Fibroblast of lung (primary cell): ENCODE measurements around the gene SLC7A14. TPM values are rescaled to one million over a fixed set of nuclear protein-coding genes. Genes with fewer than 3 reads are reported as not detected.

Source experiments
- DNase-seq, 2 donors: peaks; one replicate each; pipeline versions ENCODE4 v3.0.0 to v3.0.0-alpha.2; 2010; ENCODE audit warnings: low read depth in 2 of 2
- H2AFZ ChIP-seq: 2 replicates; pipeline ENCODE4 v1.5.1; 2012; ENCODE audit warnings: low read length, control low read depth, inconsistent platforms
- H3K27ac ChIP-seq: 2 replicates; pipeline ENCODE4 v1.5.1; 2011; ENCODE audit warnings: low read length, control low read depth; ENCODE audit not compliant: insufficient read depth
- H3K27me3 ChIP-seq: 2 replicates; pipeline ENCODE4 v1.5.1; 2011; ENCODE audit warnings: mild to moderate bottlenecking, low read length; ENCODE audit not compliant: control insufficient read depth, insufficient read depth
- H3K36me3 ChIP-seq: 2 replicates; pipeline ENCODE4 v1.5.1; 2011; ENCODE audit warnings: low read length; ENCODE audit not compliant: control insufficient read depth, insufficient read depth
- H3K4me1 ChIP-seq: 2 replicates; pipeline ENCODE4 v1.5.1; 2011; ENCODE audit warnings: low read length; ENCODE audit not compliant: control insufficient read depth, insufficient read depth; ENCODE audit errors: extremely low read depth
- H3K4me2 ChIP-seq: 2 replicates; pipeline ENCODE4 v1.5.1; 2011; ENCODE audit warnings: low read length, control low read depth; ENCODE audit not compliant: insufficient read depth; ENCODE audit errors: extremely low read depth
- H3K4me3 ChIP-seq, 4 experiments: fragments of 200-600 bp in 1 of 4; sonication (generic) in 1 of 4; replicated peaks in 1 of 4; 2 replicates each; pipeline ENCODE4 v1.5.1; 2011 to 2016; ENCODE audit warnings: low read length in 4 of 4, low read depth in 3 of 4, mild to moderate bottlenecking in 3 of 4, control low read depth in 2 of 4, inconsistent platforms in 1 of 4, mixed read lengths in 1 of 4; ENCODE audit not compliant: insufficient read depth in 1 of 4; ENCODE audit errors: control extremely low read depth in 1 of 4
- H3K79me2 ChIP-seq: 2 replicates; pipeline ENCODE4 v1.5.1; 2012; ENCODE audit warnings: mild to moderate bottlenecking, low read length, inconsistent platforms; ENCODE audit not compliant: control insufficient read depth, insufficient read depth
- H3K9ac ChIP-seq: 2 replicates; pipeline ENCODE4 v1.5.1; 2011; ENCODE audit warnings: mild to moderate bottlenecking, low read length, control low read depth; ENCODE audit not compliant: insufficient read depth
- H3K9me3 ChIP-seq: 2 replicates; pipeline ENCODE4 v1.5.1; 2012; ENCODE audit warnings: low read depth, low read length; ENCODE audit not compliant: control insufficient read depth, insufficient read depth
- H4K20me1 ChIP-seq: 2 replicates; pipeline ENCODE4 v1.5.1; 2011; ENCODE audit warnings: low read length; ENCODE audit not compliant: control insufficient read depth, insufficient read depth; ENCODE audit errors: extremely low read depth
- EZH2 ChIP-seq: IDR thresholded peaks from 2 replicates; pipeline ENCODE4 v1.5.1; 2012; ENCODE audit warnings: low read length, control low read depth, mild to moderate bottlenecking; ENCODE audit errors: missing control alignments
- polyA plus RNA-seq, 2 donors: library from polyadenylated mRNA; depleted of rRNA in 1 of 2; stranded (reverse) in 1 of 2; unstranded in 1 of 2; fragments of >200 nt; gene quantifications; 2 replicates each; pipeline ENCODE4 v1.2.1, GENCODE V29; 2011 to 2012; ENCODE audit warnings: missing spikeins in 1 of 2
- total RNA-seq: library from RNA; depleted of rRNA; stranded (reverse); fragments of >200 nt; gene quantifications from 2 replicates; pipeline ENCODE4 v1.2.1, GENCODE V29; 2014
- TF ChIP-seq, protein P1 (sequence below), 2 donors: IDR thresholded peaks in 1 of 2; conservative IDR thresholded peaks in 1 of 2; 1 replicate in 1 of 2; 2 replicates in 1 of 2; pipeline ENCODE4 v1.5.1; 2011 to 2012; ENCODE audit warnings: low read length in 2 of 2, control low read depth in 1 of 2, inconsistent platforms in 1 of 2, low read depth in 1 of 2, mild to moderate bottlenecking in 1 of 2

SLC7A14 gene
- total and polyA plus RNA-seq, 2 donors (not counting 1 experiment from before 2014, with no cell fraction given): 1.3 to 3.4 TPM

GRCh38 chr3:170419557-170420087 lies 166.3 kb downstream of the SLC7A14 start:
- Histone ChIP-seq H3K79me2 (peaks cover 62% of the 10 kb centered on the region), H3K4me1 (peaks cover 3% of the 10 kb centered on the region), H3K36me3 (peaks cover 9% of the 10 kb centered on the region), H3K4me3 (peak overlapping the region; percentile 77 to 85 (median 79)), H3K9ac (peak overlapping the region; percentile 68), H3K4me2 (peak overlapping the region; percentile 94), H4K20me1 (no peaks in the 10 kb centered on the region), H3K27me3 (no peaks in the 10 kb centered on the region), H3K9me3 (no peaks in the 10 kb centered on the region), H3K27ac (peak overlapping the region; percentile 79), H2AFZ (peak overlapping the region; percentile 27)
- peak; percentile 46 to 54 for DNase-seq
- no peak for TF ChIP-seq EZH2
- TF ChIP-seq, protein P1, sequence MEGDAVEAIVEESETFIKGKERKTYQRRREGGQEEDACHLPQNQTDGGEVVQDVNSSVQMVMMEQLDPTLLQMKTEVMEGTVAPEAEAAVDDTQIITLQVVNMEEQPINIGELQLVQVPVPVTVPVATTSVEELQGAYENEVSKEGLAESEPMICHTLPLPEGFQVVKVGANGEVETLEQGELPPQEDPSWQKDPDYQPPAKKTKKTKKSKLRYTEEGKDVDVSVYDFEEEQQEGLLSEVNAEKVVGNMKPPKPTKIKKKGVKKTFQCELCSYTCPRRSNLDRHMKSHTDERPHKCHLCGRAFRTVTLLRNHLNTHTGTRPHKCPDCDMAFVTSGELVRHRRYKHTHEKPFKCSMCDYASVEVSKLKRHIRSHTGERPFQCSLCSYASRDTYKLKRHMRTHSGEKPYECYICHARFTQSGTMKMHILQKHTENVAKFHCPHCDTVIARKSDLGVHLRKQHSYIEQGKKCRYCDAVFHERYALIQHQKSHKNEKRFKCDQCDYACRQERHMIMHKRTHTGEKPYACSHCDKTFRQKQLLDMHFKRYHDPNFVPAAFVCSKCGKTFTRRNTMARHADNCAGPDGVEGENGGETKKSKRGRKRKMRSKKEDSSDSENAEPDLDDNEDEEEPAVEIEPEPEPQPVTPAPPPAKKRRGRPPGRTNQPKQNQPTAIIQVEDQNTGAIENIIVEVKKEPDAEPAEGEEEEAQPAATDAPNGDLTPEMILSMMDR (conservative IDR thresholded peaks at IDR 0.05 in 1 of 2, IDR thresholded peaks at IDR 0.05 in 1 of 2; ENCODE audit: low read depth in 1 of 2, low read length in 2 of 2): no peak

GRCh38 chr3:170418422-170419398 lies 167.2 kb downstream of the SLC7A14 start, which contains the start of gene CLDN11:
Gene CLDN11, plus strand, starts transcription at chr3:170418868. Its CDS starts 199 bp downstream, at chr3:170419067.
- Histone ChIP-seq H4K20me1 (no peaks in the 10 kb centered on the region), H3K4me3 (peak within 1 kb of the TSS; percentile 77 to 85 (median 79)), H3K9ac (peak within 1 kb of the TSS; percentile 68), H3K27me3 (no peaks in the 10 kb centered on the region), H3K27ac (peak within 1 kb of the TSS; percentile 79), H3K36me3 (peaks cover 6% of the 10 kb centered on the region), H3K9me3 (no peaks in the 10 kb centered on the region), H3K4me2 (peak within 1 kb of the TSS; percentile 89), H3K79me2 (peaks cover 53% of the 10 kb centered on the region), H3K4me1 (peaks cover 6% of the 10 kb centered on the region), H2AFZ (peak within 1 kb of the TSS; percentile 70)
- peak; percentile 59 to 63 for DNase-seq
- TF ChIP-seq, protein P1 (conservative IDR thresholded peaks at IDR 0.05 in 1 of 2, IDR thresholded peaks at IDR 0.05 in 1 of 2; ENCODE audit: low read depth in 1 of 2, low read length in 2 of 2): peak in 1 of 2 donors; percentile 37
- no peak for TF ChIP-seq EZH2

DNA sequence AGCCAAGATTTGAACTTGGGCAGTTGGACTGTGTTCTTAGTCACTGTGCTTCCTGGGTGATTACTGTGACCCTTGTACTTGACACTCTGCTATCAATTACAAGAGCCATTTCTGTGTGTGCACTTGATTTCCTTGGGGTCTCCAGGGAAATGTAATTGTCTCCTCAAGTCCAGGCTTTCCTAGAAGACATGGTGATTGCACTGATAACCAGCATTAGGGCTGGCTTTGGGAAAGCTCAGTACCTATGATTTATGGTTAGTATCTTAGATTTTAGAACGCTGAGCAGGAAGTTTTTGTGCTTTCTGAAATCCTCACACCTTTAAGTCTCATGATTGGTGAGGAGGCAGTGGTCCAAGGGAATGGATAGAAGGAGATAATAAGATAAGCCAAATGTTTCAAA lies 168.8 kb downstream of the SLC7A14 start:
- Histone ChIP-seq H4K20me1 (no peaks in the 10 kb centered on the region), H3K27me3 (no peaks in the 10 kb centered on the region), H2AFZ (no peak overlapping the region), H3K9ac (no peak overlapping the region), H3K4me1 (peaks cover 4% of the 10 kb centered on the region), H3K4me3 (no peak overlapping the region), H3K4me2 (no peak overlapping the region), H3K9me3 (no peaks in the 10 kb centered on the region), H3K36me3 (no peaks in the 10 kb centered on the region), H3K27ac (no peak overlapping the region), H3K79me2 (peaks cover 38% of the 10 kb centered on the region)
- no peak for DNase-seq
- TF ChIP-seq, protein P1 (conservative IDR thresholded peaks at IDR 0.05 in 1 of 2, IDR thresholded peaks at IDR 0.05 in 1 of 2; ENCODE audit: low read depth in 1 of 2, low read length in 2 of 2): no peak
- TF ChIP-seq EZH2: no peak
